Measurements from ENCODE around the gene DZANK1. TPM values are rescaled to one million over a fixed set of nuclear protein-coding genes. Genes with fewer than 3 reads are reported as not detected.
"Not testable (repeated sequence)": the region's sequence is repeated elsewhere in the genome, so short reads cannot be mapped to it uniquely, and the experiment has no call there.

Gene DZANK1
- total RNA-seq, 1 donor from 2014 or later, result 1.3 TPM

DNA sequence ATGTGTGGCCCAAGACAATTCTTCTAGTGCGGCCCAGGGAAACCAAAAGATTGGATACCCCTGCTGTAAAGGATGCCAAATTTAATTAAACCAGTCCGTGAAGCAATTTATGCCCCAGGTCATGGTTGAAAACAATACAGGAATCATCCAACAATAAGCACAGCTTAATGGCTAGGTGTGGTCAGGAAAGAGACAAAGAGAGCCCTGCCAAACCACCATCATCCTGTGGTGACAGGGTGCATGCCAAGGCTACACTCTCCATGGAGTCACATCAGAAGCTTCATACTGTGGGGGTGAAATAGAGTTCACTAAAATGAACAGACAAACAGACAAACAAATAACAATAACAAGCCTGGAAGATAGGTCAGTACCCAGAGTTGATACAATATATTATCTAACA is 62.7 kb downstream of the DZANK1 start:
- intact Hi-C loops (cut with DNase I), result no loop called here
- Histone ChIP-seq H3K27ac (no peak overlapping the region), H3K27me3 (no peaks in the 10 kb centered on the region), H3K9me3 (no peaks in the 10 kb centered on the region), H3K4me3 (no peak overlapping the region), H3K4me1 (no peaks in the 10 kb centered on the region), H3K36me3 (peaks cover 5 to 20% of the 10 kb centered on the region in 2 donors)
- DNase-seq (ENCODE audit: low spot score in 2 of 2), result no peak
- TF ChIP-seq, protein P1, sequence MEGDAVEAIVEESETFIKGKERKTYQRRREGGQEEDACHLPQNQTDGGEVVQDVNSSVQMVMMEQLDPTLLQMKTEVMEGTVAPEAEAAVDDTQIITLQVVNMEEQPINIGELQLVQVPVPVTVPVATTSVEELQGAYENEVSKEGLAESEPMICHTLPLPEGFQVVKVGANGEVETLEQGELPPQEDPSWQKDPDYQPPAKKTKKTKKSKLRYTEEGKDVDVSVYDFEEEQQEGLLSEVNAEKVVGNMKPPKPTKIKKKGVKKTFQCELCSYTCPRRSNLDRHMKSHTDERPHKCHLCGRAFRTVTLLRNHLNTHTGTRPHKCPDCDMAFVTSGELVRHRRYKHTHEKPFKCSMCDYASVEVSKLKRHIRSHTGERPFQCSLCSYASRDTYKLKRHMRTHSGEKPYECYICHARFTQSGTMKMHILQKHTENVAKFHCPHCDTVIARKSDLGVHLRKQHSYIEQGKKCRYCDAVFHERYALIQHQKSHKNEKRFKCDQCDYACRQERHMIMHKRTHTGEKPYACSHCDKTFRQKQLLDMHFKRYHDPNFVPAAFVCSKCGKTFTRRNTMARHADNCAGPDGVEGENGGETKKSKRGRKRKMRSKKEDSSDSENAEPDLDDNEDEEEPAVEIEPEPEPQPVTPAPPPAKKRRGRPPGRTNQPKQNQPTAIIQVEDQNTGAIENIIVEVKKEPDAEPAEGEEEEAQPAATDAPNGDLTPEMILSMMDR (IDR thresholded peaks at IDR 0.05), result no peak

DNA sequence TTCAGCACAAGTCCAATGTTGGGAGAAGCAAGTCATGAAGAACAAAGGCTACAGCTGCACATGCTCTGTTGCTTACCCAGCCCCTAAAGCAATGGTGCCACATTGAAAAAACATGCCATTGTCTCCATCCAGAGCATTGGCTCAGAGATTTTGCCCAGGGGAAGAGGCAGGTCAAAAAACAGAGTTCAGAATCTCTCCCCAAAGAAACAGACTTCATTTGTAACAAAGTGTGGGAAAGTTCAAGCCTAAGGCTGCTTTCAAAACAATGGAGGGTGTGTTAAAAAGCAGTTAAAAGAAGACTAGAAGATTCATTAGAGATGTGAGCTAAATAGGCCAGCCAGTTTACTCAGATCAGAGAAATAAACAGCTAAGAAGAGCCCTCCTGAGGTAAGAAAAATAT is 63.6 kb downstream of the DZANK1 start:
- Histone ChIP-seq H3K27ac (no peak overlapping the region), H3K36me3 (peaks cover 5 to 20% of the 10 kb centered on the region in 2 donors), H3K27me3 (no peaks in the 10 kb centered on the region), H3K4me1 (no peaks in the 10 kb centered on the region), H3K9me3 (no peaks in the 10 kb centered on the region), H3K4me3 (no peak overlapping the region)
- intact Hi-C loops (cut with DNase I), result no loop called here
- TF ChIP-seq, protein P1 (IDR thresholded peaks at IDR 0.05), result no peak
- DNase-seq (ENCODE audit: low spot score in 2 of 2), result no peak

DNA sequence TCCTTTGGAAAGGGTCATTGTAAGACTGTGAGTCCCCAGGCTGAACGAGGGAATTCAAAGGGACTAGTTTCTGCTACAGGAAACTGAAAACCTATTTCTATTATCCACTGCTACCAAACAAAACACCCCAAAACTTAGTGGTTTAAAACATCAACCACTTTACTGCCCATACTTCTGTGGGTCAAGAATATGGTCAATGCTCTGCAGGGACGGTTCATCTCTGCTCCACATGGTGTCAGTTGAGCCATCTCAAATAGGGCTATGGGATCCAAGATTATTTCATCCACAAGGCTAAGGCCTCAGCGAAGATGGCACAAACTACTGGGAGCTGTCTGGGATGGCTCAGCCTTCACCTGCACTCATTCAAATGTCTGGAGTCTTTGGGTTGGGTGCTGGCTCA is 65.5 kb downstream of the DZANK1 start:
- Histone ChIP-seq H3K4me3 (no peak overlapping the region), H3K27ac (no peak overlapping the region), H3K36me3 (peaks cover 5 to 17% of the 10 kb centered on the region in 2 donors), H3K9me3 (no peaks in the 10 kb centered on the region), H3K27me3 (no peaks in the 10 kb centered on the region), H3K4me1 (no peaks in the 10 kb centered on the region)
- intact Hi-C loops (cut with DNase I), result no loop called here
- no peak for DNase-seq (ENCODE audit: low spot score in 2 of 2)
- TF ChIP-seq, protein P1 (IDR thresholded peaks at IDR 0.05), result no peak

DNA sequence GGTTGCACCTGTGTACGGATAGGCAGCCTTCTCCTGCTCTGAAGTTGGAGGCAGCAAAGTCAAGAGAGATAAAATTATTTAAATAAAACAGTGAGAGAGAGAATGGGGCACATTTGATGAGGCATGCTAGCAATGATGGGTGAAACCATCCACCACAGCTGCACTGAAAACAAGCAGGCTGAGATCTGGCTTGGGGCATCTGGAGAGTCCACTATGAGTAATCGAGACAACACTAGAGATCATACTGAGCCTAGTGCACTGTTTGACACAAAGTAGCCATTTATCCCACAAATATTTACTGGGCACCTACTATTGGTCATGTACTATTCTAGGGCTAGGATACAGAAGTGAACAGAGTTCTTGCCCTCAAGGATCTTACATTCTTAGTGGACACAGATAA is 66.4 kb downstream of the DZANK1 start:
- Histone ChIP-seq H3K27ac (no peak overlapping the region), H3K9me3 (no peaks in the 10 kb centered on the region), H3K4me1 (no peaks in the 10 kb centered on the region), H3K36me3 (peaks cover 5 to 17% of the 10 kb centered on the region in 2 donors), H3K27me3 (no peaks in the 10 kb centered on the region), H3K4me3 (no peak overlapping the region)
- DNase-seq (ENCODE audit: low spot score in 2 of 2), result no peak
- intact Hi-C loops (cut with DNase I), result no loop called here
- TF ChIP-seq, protein P1 (IDR thresholded peaks at IDR 0.05), result no peak

DNA sequence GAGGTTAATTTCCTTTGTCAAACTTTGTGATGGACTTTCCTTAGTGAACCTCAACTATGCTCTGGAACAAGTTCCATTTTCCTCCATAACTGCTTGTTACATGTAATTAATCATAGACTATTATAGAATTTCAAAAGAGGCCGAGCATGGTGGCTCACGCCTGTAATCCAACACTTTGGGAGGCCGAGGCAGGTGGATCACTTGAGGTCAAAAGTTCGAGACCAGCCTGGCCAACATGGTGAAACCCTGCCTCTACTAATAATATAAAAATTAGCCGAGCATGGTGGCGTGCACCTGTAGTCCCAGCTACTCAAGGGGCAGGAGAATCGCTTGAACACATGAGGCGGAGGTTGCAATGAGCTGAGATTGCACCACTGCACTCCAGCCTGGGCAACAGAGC is 68.1 kb downstream of the DZANK1 start:
- peaks cover 5 to 17% of the 10 kb centered on the region in 2 donors for H3K36me3 ChIP-seq

DNA sequence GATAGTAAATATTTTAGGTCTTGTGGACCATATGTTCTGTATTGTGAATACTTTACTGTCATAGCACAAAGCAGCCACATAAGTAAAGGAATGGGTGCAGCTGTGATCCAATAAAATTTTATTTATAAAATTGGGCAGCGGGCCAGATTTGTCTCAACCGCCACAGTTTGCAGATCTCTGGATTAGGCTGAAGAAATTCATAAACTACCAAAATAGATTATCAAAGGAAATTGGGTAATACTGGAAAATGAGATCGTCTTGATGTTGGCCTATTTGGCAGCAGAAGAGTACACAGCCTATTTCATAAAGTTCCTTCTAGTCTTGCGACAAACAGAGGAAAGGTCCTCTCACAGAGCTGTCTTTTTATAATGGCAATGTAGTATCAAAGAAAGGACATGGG is 69.8 kb downstream of the DZANK1 start:
- Histone ChIP-seq H3K9me3 (no peaks in the 10 kb centered on the region), H3K4me3 (no peak overlapping the region), H3K27me3 (no peaks in the 10 kb centered on the region), H3K36me3 (peaks cover 3 to 9% of the 10 kb centered on the region in 2 donors), H3K4me1 (no peaks in the 10 kb centered on the region), H3K27ac (no peak overlapping the region)
- TF ChIP-seq, protein P1 (IDR thresholded peaks at IDR 0.05), result no peak
- intact Hi-C loops (cut with DNase I), result no loop called here
- no peak for DNase-seq (ENCODE audit: low spot score in 2 of 2)

More for the DNA sequence above, 68.1 kb downstream of the DZANK1 start:
- H3K4me3 ChIP-seq; H3K4me1 ChIP-seq; H3K27ac ChIP-seq; intact Hi-C loops (cut with DNase I); H3K9me3 ChIP-seq; DNase-seq (ENCODE audit: low spot score in 2 of 2); H3K27me3 ChIP-seq: not testable (repeated sequence)

All from ascending aorta (tissue), 2 donors.